ENCODE results near the gene PPP1R18. TPM values are rescaled to one million over a fixed set of nuclear protein-coding genes. Genes with fewer than 3 reads are reported as not detected.

Gene PPP1R18, protein sequence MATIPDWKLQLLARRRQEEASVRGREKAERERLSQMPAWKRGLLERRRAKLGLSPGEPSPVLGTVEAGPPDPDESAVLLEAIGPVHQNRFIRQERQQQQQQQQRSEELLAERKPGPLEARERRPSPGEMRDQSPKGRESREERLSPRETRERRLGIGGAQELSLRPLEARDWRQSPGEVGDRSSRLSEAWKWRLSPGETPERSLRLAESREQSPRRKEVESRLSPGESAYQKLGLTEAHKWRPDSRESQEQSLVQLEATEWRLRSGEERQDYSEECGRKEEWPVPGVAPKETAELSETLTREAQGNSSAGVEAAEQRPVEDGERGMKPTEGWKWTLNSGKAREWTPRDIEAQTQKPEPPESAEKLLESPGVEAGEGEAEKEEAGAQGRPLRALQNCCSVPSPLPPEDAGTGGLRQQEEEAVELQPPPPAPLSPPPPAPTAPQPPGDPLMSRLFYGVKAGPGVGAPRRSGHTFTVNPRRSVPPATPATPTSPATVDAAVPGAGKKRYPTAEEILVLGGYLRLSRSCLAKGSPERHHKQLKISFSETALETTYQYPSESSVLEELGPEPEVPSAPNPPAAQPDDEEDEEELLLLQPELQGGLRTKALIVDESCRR
- total RNA-seq (100 to 1,000 TPM; 149 to 153 TPM), polyA plus RNA-seq (166 TPM)

DNA sequence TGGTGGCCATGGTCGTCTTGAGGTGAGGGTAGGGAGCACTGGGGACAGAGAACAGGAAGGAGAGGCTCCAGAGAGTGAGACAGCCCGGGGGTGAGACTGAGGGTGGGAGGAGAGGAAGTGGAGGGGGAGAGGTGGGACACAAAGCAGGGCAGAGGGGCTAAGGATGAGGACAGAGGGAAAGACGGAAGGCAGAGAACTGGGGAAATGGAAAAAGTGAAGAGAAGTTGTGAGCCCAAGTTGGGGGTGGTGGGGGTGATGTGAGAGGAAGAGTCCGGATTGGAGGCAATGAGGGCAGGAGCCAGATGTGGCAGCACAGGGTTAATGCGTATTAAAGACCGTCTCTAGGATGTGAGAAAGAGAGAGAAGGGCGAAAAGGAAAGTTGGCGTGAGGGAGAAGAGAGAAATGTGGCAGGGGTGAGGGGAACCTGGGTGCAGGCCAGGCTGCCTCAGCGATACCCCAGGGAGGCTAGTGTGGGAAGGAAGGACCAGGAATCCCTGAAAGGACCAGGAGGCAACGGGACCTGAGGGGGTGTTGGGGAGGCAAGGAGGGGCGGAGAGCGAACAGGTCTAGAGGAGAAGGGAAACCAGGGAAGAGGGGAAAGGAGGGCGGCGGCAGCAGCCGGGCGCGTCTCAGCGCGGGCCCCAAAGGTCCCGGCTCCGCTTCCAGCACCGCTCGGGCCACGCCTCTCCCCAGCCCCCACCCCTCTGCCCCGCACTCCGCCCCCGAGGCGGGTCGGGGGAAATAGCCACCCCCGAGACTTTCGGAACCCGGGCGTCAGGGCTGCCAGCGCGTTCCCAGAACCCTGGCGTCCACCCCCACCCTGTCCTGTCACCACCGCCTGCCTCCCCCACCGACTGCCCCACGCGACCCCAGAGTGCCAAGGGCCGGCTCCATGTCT, at the start of gene PPP1R18:
Gene PPP1R18, minus strand, starts transcription at position 637 of the 899 bp plus-strand sequence. Its CDS starts 627 bp downstream, at position 10.
- H3K27ac ChIP-seq (ENCODE audit: low read depth, low read length) = peak within 1 kb of the TSS; percentile 90
- H3K4me1 ChIP-seq (ENCODE audit: insufficient read depth, low read length) = peaks cover 43% of the 10 kb centered on the region
- Mint-ChIP-seq H3K4me3 (peak within 1 kb of the TSS; percentile 95 to 100 (median 99)), H3K4me1 (peaks cover 45 to 61% (median 45%) of the 10 kb centered on the region in 3 donors), H3K9me3 (no peaks in the 10 kb centered on the region), H3K27ac (peak within 1 kb of the TSS; percentile 91 to 100 (median 96)), H3K27me3 (no peaks in the 10 kb centered on the region), H3K36me3 (peaks cover 3 to 52% (median 11%) of the 10 kb centered on the region in 3 donors)
- peak; percentile 62 to 86 (median 79) for DNase-seq
- no peaks in the 10 kb centered on the region for H3K27me3 ChIP-seq (ENCODE audit: insufficient read depth, low read length, poor library complexity, severe bottlenecking)
- H3K36me3 ChIP-seq (ENCODE audit: insufficient read depth, low read length) = no peaks in the 10 kb centered on the region
- POLR2A ChIA-PET = interaction anchor here (8.1 kb wide), 1 partner anchor 35 kb away, joined by 142 read pairs; the partner anchor contains the start of gene TUBB
- peak within 1 kb of the TSS; percentile 92 for H3K4me3 ChIP-seq (ENCODE audit: low read length)
- CTCF ChIA-PET = interaction anchor here (1.2 to 17.6 kb wide), 3 partner anchors 21 to 145 kb away, joined by 4 to 697 read pairs (median 5); partner anchors contain the start of genes MDC1 and TUBB
- H3K9me3 ChIP-seq (ENCODE audit: low read length) = no peaks in the 10 kb centered on the region

DNA sequence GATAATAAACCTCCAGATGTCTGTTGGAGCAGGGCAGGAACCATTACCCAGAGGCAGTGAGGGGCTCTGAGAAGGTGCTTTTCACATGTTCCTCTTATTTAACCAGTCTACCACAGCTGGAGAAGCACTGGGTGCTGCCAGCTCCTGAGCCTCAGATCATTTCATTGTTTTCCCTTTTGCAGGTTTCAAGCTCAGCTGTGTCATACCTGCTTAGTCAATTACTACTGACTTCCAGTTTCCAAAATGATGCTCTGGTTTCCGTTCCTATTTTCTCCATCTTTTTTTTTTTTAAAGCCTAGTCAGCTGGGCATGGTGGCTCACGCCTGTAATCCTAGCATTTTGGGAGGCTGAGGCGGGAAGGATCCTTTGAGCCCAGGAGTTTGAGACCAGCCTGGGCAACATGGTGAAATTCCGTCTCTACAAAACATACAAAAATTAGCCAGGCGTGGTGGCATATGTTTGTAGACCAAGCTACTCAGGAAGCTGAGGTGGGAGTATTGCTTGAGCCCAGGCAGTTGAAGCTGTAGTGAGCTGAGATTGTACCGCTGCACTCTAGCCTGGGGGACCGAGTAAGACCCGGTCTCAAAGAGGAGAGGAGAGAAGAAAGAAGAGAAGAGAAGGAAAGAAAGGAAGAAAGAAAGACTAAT, 49.3 kb upstream of the PPP1R18 start:
- peaks cover 64% of the 10 kb centered on the region for H3K4me1 ChIP-seq (ENCODE audit: insufficient read depth, low read length)
- peak overlapping the region in 6 of 8 donors; percentile 46 to 91 (median 78) for H3K27ac Mint-ChIP-seq

DNA sequence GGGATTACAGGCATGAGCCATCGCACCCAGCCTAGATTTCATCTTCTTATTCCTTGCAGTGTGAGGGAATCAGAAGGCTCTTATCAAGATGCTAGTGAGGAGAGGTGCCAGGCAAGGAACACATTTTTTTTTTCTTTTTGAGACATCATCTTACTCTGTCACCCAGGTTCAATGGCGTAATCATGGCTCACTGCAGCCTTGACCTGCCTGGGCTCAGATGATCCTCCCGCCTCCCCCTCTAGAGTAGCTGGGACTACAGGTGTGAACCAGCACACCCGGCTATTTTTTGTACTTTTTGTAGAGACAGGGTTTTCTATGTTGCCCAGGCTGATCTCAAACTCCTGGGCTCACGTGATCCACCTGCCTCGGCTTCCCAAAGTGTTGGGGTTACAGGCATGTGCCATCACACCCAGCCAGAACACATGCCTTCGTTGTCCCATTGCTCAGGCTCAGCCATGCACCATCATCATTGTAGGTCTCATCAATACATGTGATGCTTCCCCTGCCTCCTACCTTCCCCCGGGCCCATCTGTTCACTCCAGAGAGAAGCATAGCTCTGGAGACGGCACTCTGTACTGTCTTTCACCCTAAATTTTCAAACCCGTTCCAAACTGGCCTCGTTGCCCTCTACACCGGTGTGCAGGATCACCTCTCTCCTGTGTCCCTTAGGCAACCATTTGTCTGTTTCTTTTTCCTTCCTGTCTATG, 45.9 kb upstream of the PPP1R18 start:
- Mint-ChIP-seq H3K36me3 (peaks cover 4 to 67% (median 14%) of the 10 kb centered on the region in 3 donors), H3K4me1 (peaks cover 35 to 56% (median 46%) of the 10 kb centered on the region in 3 donors), H3K27me3 (no peaks in the 10 kb centered on the region), H3K9me3 (no peaks in the 10 kb centered on the region), H3K4me3 (no peak overlapping the region), H3K27ac (peak overlapping the region in 1 of 8 donors; percentile 84)
- ChIA-PET POLR2A (interaction anchor here (0.6 kb wide), 3 partner anchors 53 to 487 kb away, joined by 3 to 5 read pairs (median 5); no protein-coding TSS in a partner anchor), CTCF (interaction anchor here (0.8 to 17.1 kb wide), 11 partner anchors 10 to 279 kb away, joined by 3 to 697 read pairs (median 6); partner anchors contain the start of genes ATAT1 and DHX16)
- Histone ChIP-seq H3K9me3 (ENCODE audit: low read length) (no peaks in the 10 kb centered on the region), H3K4me3 (ENCODE audit: low read length) (no peak overlapping the region), H3K27ac (ENCODE audit: low read depth, low read length) (no peak overlapping the region), H3K27me3 (ENCODE audit: insufficient read depth, low read length, poor library complexity, severe bottlenecking) (no peaks in the 10 kb centered on the region), H3K36me3 (ENCODE audit: insufficient read depth, low read length) (peaks cover 23% of the 10 kb centered on the region), H3K4me1 (ENCODE audit: insufficient read depth, low read length) (peaks cover 48% of the 10 kb centered on the region)
- DNase-seq = no peak

More for the DNA sequence above, 49.3 kb upstream of the PPP1R18 start:
- CTCF ChIA-PET = interaction anchor here (1.1 to 4.3 kb wide), 6 partner anchors 8 to 194 kb away, joined by 5 to 29 read pairs (median 6); partner anchors contain the start of gene IER3
- H3K27ac ChIP-seq (ENCODE audit: low read depth, low read length) = no peak overlapping the region
- POLR2A ChIA-PET = interaction anchor here (1.2 to 1.6 kb wide), 2 partner anchors 56 to 118 kb away, joined by 5 to 6 read pairs; partner anchors contain the start of genes MRPS18B and PPP1R10
- no peaks in the 10 kb centered on the region for H3K9me3 ChIP-seq (ENCODE audit: low read length)
- peaks cover 0 to 4% (median 0%) of the 10 kb centered on the region in 5 donors for H3K9me3 Mint-ChIP-seq
- H3K4me1 Mint-ChIP-seq = peaks cover 52 to 72% (median 66%) of the 10 kb centered on the region in 3 donors
- no peak overlapping the region for H3K4me3 ChIP-seq (ENCODE audit: low read length)
- H3K4me3 Mint-ChIP-seq = peak overlapping the region in 6 of 7 donors; percentile 45 to 93 (median 78)
- H3K36me3 Mint-ChIP-seq = peaks cover 16 to 64% (median 18%) of the 10 kb centered on the region in 3 donors
- no peak for DNase-seq
- no peaks in the 10 kb centered on the region for H3K27me3 Mint-ChIP-seq
- H3K27me3 ChIP-seq (ENCODE audit: insufficient read depth, low read length, poor library complexity, severe bottlenecking) = no peaks in the 10 kb centered on the region
- H3K36me3 ChIP-seq (ENCODE audit: insufficient read depth, low read length) = peaks cover 18% of the 10 kb centered on the region

DNA sequence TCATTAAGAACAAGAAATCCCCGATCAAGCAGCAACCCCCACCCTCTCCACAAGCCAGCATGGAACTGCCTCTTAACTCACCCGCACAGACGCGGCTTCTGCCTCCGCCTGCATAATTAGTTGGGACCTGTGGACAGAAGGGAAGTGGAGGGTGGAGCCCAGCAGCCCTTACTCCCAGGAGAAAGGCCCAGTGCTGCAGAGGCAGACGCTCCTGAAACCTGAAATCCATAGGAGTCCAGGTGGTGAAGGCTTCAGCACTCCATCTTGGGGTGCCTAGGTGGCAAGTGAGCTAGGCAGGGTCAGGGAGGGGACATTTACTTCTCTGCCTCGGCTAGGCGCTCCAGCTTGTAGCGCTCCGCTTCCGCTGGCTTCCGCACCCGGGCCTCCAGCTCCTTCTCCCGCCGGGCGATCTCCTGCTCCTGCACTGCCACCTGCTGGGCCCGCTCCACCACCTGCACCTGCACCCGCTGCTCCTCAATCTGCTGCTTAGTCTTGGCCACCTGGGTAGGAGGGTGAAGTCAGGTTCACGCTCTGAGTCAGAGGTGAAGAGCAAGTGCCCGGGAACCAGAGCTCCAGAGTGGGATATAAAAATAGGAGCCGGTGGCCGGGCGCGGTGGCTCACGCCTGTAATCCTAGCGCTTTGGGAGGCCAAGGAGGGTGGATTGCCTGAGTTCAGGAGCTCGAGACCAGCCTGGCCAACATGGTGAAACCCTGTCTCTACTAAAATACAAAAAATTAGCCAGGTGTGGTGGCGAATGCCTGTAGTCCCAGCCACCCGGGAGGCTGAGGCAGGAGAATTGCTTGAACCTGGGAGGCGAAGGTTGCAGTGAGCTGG, 44.4 kb upstream of the PPP1R18 start:
- H3K27me3 Mint-ChIP-seq = no peaks in the 10 kb centered on the region
- H3K36me3 ChIP-seq (ENCODE audit: insufficient read depth, low read length) = peaks cover 24% of the 10 kb centered on the region
- peak overlapping the region in 7 of 8 donors; percentile 47 to 86 (median 65) for H3K27ac Mint-ChIP-seq
- no peaks in the 10 kb centered on the region for H3K27me3 ChIP-seq (ENCODE audit: insufficient read depth, low read length, poor library complexity, severe bottlenecking)
- peaks cover 23 to 49% (median 32%) of the 10 kb centered on the region in 3 donors for H3K4me1 Mint-ChIP-seq
- H3K4me1 ChIP-seq (ENCODE audit: insufficient read depth, low read length) = peaks cover 33% of the 10 kb centered on the region
- peak; percentile 71 to 86 (median 73) for DNase-seq
- H3K36me3 Mint-ChIP-seq = peaks cover 0 to 71% (median 13%) of the 10 kb centered on the region in 3 donors
- peak overlapping the region in 4 of 7 donors; percentile 23 to 43 (median 34) for H3K4me3 Mint-ChIP-seq
- H3K9me3 ChIP-seq (ENCODE audit: low read length) = no peaks in the 10 kb centered on the region
- H3K27ac ChIP-seq (ENCODE audit: low read depth, low read length) = no peak overlapping the region
- no peaks in the 10 kb centered on the region for H3K9me3 Mint-ChIP-seq
- CTCF ChIA-PET = interaction anchor here (0.6 to 17.1 kb wide), 59 partner anchors 9 to 362 kb away, joined by 3 to 697 read pairs (median 4); partner anchors contain the start of genes ABCF1, ATAT1, C6orf136 and DDR1
- POLR2A ChIA-PET = interaction anchor here (0.6 to 1.6 kb wide), 12 partner anchors 9 to 249 kb away, joined by 3 to 21 read pairs (median 4); partner anchors contain the start of genes DHX16 and MDC1
- no peak overlapping the region for H3K4me3 ChIP-seq (ENCODE audit: low read length)

DNA sequence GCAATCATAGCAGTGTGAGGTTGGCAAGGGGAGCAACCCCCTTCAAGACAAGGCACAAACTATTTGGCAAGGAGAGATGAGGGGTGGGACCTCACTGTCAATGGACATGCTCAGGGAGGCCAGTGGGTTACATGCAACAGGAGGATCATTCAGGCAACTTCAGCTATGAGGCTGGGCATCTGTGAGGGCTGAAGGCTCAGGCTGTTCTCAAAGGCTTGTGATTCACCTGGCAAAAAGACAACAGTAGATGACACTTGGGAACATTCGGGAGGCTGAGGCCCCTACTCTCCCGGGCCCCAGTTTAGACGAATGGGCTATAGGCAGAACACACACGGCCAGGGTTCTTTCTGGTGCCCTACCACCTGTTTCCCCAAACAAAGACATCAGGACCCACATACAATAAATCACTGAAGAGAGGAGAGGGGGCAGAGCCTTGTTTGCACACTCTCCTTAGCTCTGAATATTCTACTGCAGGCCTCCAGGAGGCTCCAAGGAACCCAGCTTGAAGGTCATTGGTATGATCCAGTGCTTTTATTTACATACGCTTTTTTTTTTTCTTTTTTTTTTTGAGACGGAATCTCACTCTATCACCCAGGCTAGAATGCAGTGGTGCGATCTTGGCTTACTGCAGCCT, 41.6 kb upstream of the PPP1R18 start:
- H3K9me3 ChIP-seq (ENCODE audit: low read length) = no peaks in the 10 kb centered on the region
- peaks cover 3 to 82% (median 19%) of the 10 kb centered on the region in 3 donors for H3K36me3 Mint-ChIP-seq
- H3K27ac ChIP-seq (ENCODE audit: low read depth, low read length) = no peak overlapping the region

More for the DNA sequence above, 41.6 kb upstream of the PPP1R18 start:
- H3K27me3 ChIP-seq (ENCODE audit: insufficient read depth, low read length, poor library complexity, severe bottlenecking) = no peaks in the 10 kb centered on the region
- Mint-ChIP-seq H3K9me3 (no peaks in the 10 kb centered on the region), H3K4me1 (peaks cover 37 to 63% (median 44%) of the 10 kb centered on the region in 3 donors), H3K27me3 (no peaks in the 10 kb centered on the region), H3K4me3 (no peak overlapping the region), H3K27ac (peak overlapping the region; percentile 25 to 90 (median 52))
- POLR2A ChIA-PET = interaction anchor here (0.7 to 0.9 kb wide), 3 partner anchors 85 to 800 kb away, joined by 4 to 5 read pairs (median 5); no protein-coding TSS in a partner anchor
- peaks cover 32% of the 10 kb centered on the region for H3K4me1 ChIP-seq (ENCODE audit: insufficient read depth, low read length)
- no peak overlapping the region for H3K4me3 ChIP-seq (ENCODE audit: low read length)
- CTCF ChIA-PET = interaction anchor here (1.0 to 17.1 kb wide), 4 partner anchors 16 to 246 kb away, joined by 3 to 697 read pairs (median 4); partner anchors contain the start of genes DHX16 and IER3
- peaks cover 48% of the 10 kb centered on the region for H3K36me3 ChIP-seq (ENCODE audit: insufficient read depth, low read length)
- no peak for DNase-seq

Measured in CD8-positive, alpha-beta memory T cell (primary cell).